Caco-2 (cell line): ENCODE measurements around the gene NLGN4X. TPM values are rescaled to one million over a fixed set of nuclear protein-coding genes. Genes with fewer than 3 reads are reported as not detected.

Experiments
- BruUV-seq: library from RNA; stranded (reverse); fragments of 400-500 nt; replicated peaks from 2 replicates; lab custom pipeline; 2021; lab: Mats Ljungman, UMichigan
- CTCF ChIA-PET: fragments of 300-600 bp; sonication (Branson Sonifier 250); formaldehyde crosslinking; loops from one replicate; lab custom pipeline; 2022; ENCODE audit warnings: antibody characterized with exemption; lab: Charles Lee
- POLR2A ChIA-PET: fragments of 300-600 bp; sonication (Branson Sonifier 250); formaldehyde crosslinking; loops from one replicate; lab custom pipeline; 2022; ENCODE audit warnings: antibody characterized with exemption; lab: Charles Lee
- DNase-seq, 2 experiments: peaks; one replicate each; pipeline versions ENCODE4 v3.0.0 to v3.0.0-alpha.2; 2020 to 2022
- H3K27me3 ChIP-seq: replicated peaks from 2 replicates; pipeline ENCODE4 v1.6.0; 2011; ENCODE audit warnings: low read length; ENCODE audit not compliant: control insufficient read depth, insufficient read depth
- H3K36me3 ChIP-seq: 2 replicates; pipeline ENCODE4 v1.5.1; 2011; ENCODE audit warnings: low read length; ENCODE audit not compliant: control insufficient read depth, insufficient read depth
- H3K4me1 ChIP-seq: fragments of 250-450 bp; sonication (Bioruptor Pico); 2 replicates; pipeline ENCODE4 v1.5.1; 2020; ENCODE audit warnings: mild to moderate bottlenecking
- H3K4me3 ChIP-seq: 2 replicates; pipeline ENCODE4 v1.5.1; 2011; ENCODE audit warnings: low read depth, mild to moderate bottlenecking, control low read depth, low read length
- H3K9me3 ChIP-seq: fragments of 250-450 bp; sonication (Bioruptor Pico); 2 replicates; pipeline ENCODE4 v1.5.1; 2020; ENCODE audit warnings: mild to moderate bottlenecking, moderate library complexity
- H3K27ac Mint-ChIP-seq: one replicate; pipeline ENCODE4 v1.8.0; 2022; ENCODE audit warnings: mixed read lengths; ENCODE audit not compliant: unreplicated experiment
- H3K27me3 Mint-ChIP-seq: one replicate; pipeline ENCODE4 v1.8.0; 2022; ENCODE audit warnings: mixed read lengths; ENCODE audit not compliant: insufficient read depth, unreplicated experiment
- H3K36me3 Mint-ChIP-seq: one replicate; pipeline ENCODE4 v1.8.0; 2022; ENCODE audit warnings: mild to moderate bottlenecking, mixed read lengths; ENCODE audit not compliant: insufficient read depth, unreplicated experiment
- H3K4me1 Mint-ChIP-seq: one replicate; pipeline ENCODE4 v1.8.0; 2022; ENCODE audit warnings: low read depth, mixed read lengths; ENCODE audit not compliant: unreplicated experiment
- H3K4me3 Mint-ChIP-seq: one replicate; pipeline ENCODE4 v1.8.0; 2022; ENCODE audit warnings: mild to moderate bottlenecking, moderate library complexity, mixed read lengths; ENCODE audit not compliant: unreplicated experiment
- H3K9me3 Mint-ChIP-seq: one replicate; pipeline ENCODE4 v1.8.0; 2022; ENCODE audit warnings: mixed read lengths; ENCODE audit not compliant: unreplicated experiment
- intact Hi-C: fragments of 100-400 bp; cut with micrococcal nuclease; formaldehyde crosslinking; loops from one replicate; pipeline ENCODE4 v1.10.0; 2022; ENCODE audit not compliant: unreplicated experiment
- total RNA-seq: library from RNA; stranded (reverse); gene quantifications from 2 replicates; pipeline ENCODE4 v1.2.3, GENCODE V29; 2022
- TF ChIP-seq, protein P1 (sequence below), 2 experiments: fragments of 200-600 bp in 1 of 2; IDR thresholded peaks; 1 replicate in 1 of 2; 2 replicates in 1 of 2; pipeline versions ENCODE4 v1.5.1 to v1.8.0; 2011 to 2022; ENCODE audit warnings: antibody characterized with exemption in 1 of 2, control low read depth in 1 of 2, inconsistent platforms in 1 of 2, low read depth in 1 of 2, low read length in 1 of 2, mild to moderate bottlenecking in 1 of 2, moderate library complexity in 1 of 2; ENCODE audit not compliant: insufficient read depth in 1 of 2, severe bottlenecking in 1 of 2, unreplicated experiment in 1 of 2

NLGN4X gene
- total RNA-seq, 1 experiment from 2014 or later, result not detected

GRCh38 chrX:6257025-6257424 lies 28.4 kb upstream of the NLGN4X start:
- no peaks in the 10 kb centered on the region for H3K4me1 ChIP-seq
- no peak for DNase-seq
- BruUV-seq, result no TSS peak
- CTCF ChIA-PET, result no interaction called here
- Mint-ChIP-seq H3K4me1 (no peaks in the 10 kb centered on the region), H3K4me3 (no peak overlapping the region), H3K27me3 (peaks cover 3% of the 10 kb centered on the region), H3K36me3 (no peaks in the 10 kb centered on the region), H3K27ac (no peak overlapping the region), H3K9me3 (no peaks in the 10 kb centered on the region)
- no peak overlapping the region for H3K4me3 ChIP-seq
- no peaks in the 10 kb centered on the region for H3K9me3 ChIP-seq
- TF ChIP-seq, protein P1, sequence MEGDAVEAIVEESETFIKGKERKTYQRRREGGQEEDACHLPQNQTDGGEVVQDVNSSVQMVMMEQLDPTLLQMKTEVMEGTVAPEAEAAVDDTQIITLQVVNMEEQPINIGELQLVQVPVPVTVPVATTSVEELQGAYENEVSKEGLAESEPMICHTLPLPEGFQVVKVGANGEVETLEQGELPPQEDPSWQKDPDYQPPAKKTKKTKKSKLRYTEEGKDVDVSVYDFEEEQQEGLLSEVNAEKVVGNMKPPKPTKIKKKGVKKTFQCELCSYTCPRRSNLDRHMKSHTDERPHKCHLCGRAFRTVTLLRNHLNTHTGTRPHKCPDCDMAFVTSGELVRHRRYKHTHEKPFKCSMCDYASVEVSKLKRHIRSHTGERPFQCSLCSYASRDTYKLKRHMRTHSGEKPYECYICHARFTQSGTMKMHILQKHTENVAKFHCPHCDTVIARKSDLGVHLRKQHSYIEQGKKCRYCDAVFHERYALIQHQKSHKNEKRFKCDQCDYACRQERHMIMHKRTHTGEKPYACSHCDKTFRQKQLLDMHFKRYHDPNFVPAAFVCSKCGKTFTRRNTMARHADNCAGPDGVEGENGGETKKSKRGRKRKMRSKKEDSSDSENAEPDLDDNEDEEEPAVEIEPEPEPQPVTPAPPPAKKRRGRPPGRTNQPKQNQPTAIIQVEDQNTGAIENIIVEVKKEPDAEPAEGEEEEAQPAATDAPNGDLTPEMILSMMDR (IDR thresholded peaks at IDR 0.05; ENCODE audit: insufficient read depth in 1 of 2, low read depth in 1 of 2, low read length in 1 of 2, severe bottlenecking in 1 of 2, unreplicated experiment in 1 of 2), result no peak
- POLR2A ChIA-PET, result no interaction called here
- no peaks in the 10 kb centered on the region for H3K36me3 ChIP-seq
- no peaks in the 10 kb centered on the region for H3K27me3 ChIP-seq
- intact Hi-C loops, result no loop called here

DNA sequence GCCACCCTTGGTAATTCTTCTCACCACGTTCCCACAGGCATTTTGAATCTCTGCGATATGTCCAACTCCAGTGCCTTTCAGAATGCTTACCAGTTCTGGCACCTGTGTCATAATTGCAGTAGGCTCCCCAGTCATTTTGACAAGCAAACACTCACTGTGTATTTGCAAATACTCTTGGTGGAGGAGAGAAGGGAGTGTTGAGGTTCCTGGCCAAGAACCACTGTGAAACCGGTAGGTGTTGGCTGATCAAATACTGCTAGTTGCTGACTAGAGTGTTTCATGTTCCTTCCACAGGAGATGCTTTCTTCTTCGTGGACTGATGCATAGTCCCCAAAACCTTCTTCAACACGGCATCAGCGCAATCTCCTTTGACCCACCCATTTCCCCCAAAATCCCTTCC lies 16.0 kb upstream of the NLGN4X start:
- H3K27me3 Mint-ChIP-seq, result no peaks in the 10 kb centered on the region
- no peak overlapping the region for H3K4me3 Mint-ChIP-seq
- BruUV-seq, result no TSS peak
- POLR2A ChIA-PET, result no interaction called here
- intact Hi-C loops, result no loop called here
- H3K4me1 ChIP-seq, result no peaks in the 10 kb centered on the region
- no peaks in the 10 kb centered on the region for H3K4me1 Mint-ChIP-seq
- CTCF ChIA-PET, result no interaction called here
- TF ChIP-seq, protein P1 (IDR thresholded peaks at IDR 0.05; ENCODE audit: insufficient read depth in 1 of 2, low read depth in 1 of 2, low read length in 1 of 2, severe bottlenecking in 1 of 2, unreplicated experiment in 1 of 2), result no peak
- no peaks in the 10 kb centered on the region for H3K36me3 ChIP-seq
- no peak overlapping the region for H3K4me3 ChIP-seq
- H3K9me3 ChIP-seq, result no peaks in the 10 kb centered on the region
- no peaks in the 10 kb centered on the region for H3K27me3 ChIP-seq
- no peaks in the 10 kb centered on the region for H3K9me3 Mint-ChIP-seq
- no peak for DNase-seq
- H3K27ac Mint-ChIP-seq, result no peak overlapping the region
- H3K36me3 Mint-ChIP-seq, result no peaks in the 10 kb centered on the region

DNA sequence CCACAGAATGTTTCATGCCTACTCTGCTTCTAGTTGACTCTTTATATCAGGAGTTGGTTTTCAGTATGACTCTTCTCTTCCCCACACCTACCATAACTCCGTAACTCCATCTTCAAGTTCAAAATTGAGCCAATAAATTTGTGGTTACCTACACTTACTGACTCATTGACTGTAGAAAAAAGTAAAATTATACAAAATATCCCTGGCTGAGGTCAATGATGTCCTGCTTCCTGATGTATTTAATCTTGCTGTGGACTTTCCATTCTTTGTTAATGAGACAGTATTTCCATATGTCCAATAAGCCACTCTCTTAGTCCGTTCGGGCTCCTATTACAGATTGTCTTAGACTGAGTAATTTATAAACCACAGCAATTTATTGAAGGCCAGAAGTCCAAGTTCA lies 9.9 kb upstream of the NLGN4X start:
- no peaks in the 10 kb centered on the region for H3K27me3 ChIP-seq
- H3K36me3 ChIP-seq, result no peaks in the 10 kb centered on the region
- Mint-ChIP-seq H3K27me3 (no peaks in the 10 kb centered on the region), H3K36me3 (no peaks in the 10 kb centered on the region), H3K4me3 (no peak overlapping the region), H3K9me3 (no peaks in the 10 kb centered on the region), H3K4me1 (no peaks in the 10 kb centered on the region), H3K27ac (no peak overlapping the region)
- no peak for DNase-seq
- intact Hi-C loops, result no loop called here
- no peak overlapping the region for H3K4me3 ChIP-seq
- POLR2A ChIA-PET, result no interaction called here
- TF ChIP-seq, protein P1 (IDR thresholded peaks at IDR 0.05; ENCODE audit: insufficient read depth in 1 of 2, low read depth in 1 of 2, low read length in 1 of 2, severe bottlenecking in 1 of 2, unreplicated experiment in 1 of 2), result no peak
- no peaks in the 10 kb centered on the region for H3K4me1 ChIP-seq
- BruUV-seq, result no TSS peak
- CTCF ChIA-PET, result no interaction called here
- H3K9me3 ChIP-seq, result no peaks in the 10 kb centered on the region
